Prostate gland (tissue), 2 donors: Measurements from ENCODE around the gene GRHPR. TPM values are rescaled to one million over a fixed set of nuclear protein-coding genes. Genes with fewer than 3 reads are reported as not detected.

Experiments
- DNase-seq: peaks from one replicate; pipeline ENCODE4 v3.0.0-alpha.2; 2019; ENCODE audit warnings: low spot score
- H3K27ac ChIP-seq, 2 donors: fragments of 200-600 bp; sonication (generic); 2 replicates each; pipeline ENCODE4 v1.5.1; 2017 to 2019
- H3K27me3 ChIP-seq: fragments of 200-600 bp; sonication (generic); replicated peaks from 2 replicates; pipeline ENCODE4 v1.5.1; 2019; ENCODE audit not compliant: insufficient read depth
- H3K36me3 ChIP-seq, 2 donors: fragments of 200-600 bp; sonication (generic); 1 replicate in 1 of 2; 2 replicates in 1 of 2; pipeline versions ENCODE4 v1.5.1 to v1.8.1; 2017 to 2019
- H3K4me1 ChIP-seq: fragments of 200-600 bp; sonication (generic); replicated peaks from 2 replicates; pipeline ENCODE4 v1.5.1; 2019
- H3K4me3 ChIP-seq, 2 donors: fragments of 200-600 bp; sonication (generic); 2 replicates each; pipeline ENCODE4 v1.5.1; 2017 to 2019
- H3K9me3 ChIP-seq: fragments of 200-600 bp; sonication (generic); 2 replicates; pipeline ENCODE4 v1.5.1; 2017
- POLR2A ChIP-seq: fragments of 450-650 bp; IDR thresholded peaks from one replicate; pipeline ENCODE4 v1.6.1; 2016; ENCODE audit warnings: antibody characterized with exemption, mild to moderate bottlenecking
- POLR2AphosphoS5 ChIP-seq: sonication (generic); formaldehyde crosslinking; IDR thresholded peaks from one replicate; pipeline ENCODE4 v1.6.1; 2017; ENCODE audit warnings: antibody characterized with exemption
- WGBS: methylation state at CpG from one replicate; pipeline ENCODE4 v1.1.5; 2018; 5-methylcytosine and 5-hydroxymethylcytosine counted together
- intact Hi-C: fragments of 100-400 bp; cut with DNase I; formaldehyde crosslinking; loops from one replicate; pipeline ENCODE4 v1.14.2; 2022
- total RNA-seq, 2 donors: library from RNA; depleted of rRNA; stranded (reverse); fragments of >200 nt; gene quantifications; one replicate each; pipeline ENCODE4 v1.1.0, GENCODE V29; 2016
- TF ChIP-seq, protein P1 (sequence below), 4 experiments: fragments of 200-600 bp in 2 of 4; fragments of 450-650 bp in 2 of 4; sonication (generic) in 2 of 4; IDR thresholded peaks; 1 replicate in 3 of 4; 2 replicates in 1 of 4; pipeline ENCODE4 v1.5.1; 2016 to 2019; ENCODE audit warnings: antibody characterized with exemption in 4 of 4, mild to moderate bottlenecking in 2 of 4, moderate library complexity in 2 of 4

GRHPR gene
- total RNA-seq, 2 donors from 2014 or later = 191 to 275 TPM

DNA sequence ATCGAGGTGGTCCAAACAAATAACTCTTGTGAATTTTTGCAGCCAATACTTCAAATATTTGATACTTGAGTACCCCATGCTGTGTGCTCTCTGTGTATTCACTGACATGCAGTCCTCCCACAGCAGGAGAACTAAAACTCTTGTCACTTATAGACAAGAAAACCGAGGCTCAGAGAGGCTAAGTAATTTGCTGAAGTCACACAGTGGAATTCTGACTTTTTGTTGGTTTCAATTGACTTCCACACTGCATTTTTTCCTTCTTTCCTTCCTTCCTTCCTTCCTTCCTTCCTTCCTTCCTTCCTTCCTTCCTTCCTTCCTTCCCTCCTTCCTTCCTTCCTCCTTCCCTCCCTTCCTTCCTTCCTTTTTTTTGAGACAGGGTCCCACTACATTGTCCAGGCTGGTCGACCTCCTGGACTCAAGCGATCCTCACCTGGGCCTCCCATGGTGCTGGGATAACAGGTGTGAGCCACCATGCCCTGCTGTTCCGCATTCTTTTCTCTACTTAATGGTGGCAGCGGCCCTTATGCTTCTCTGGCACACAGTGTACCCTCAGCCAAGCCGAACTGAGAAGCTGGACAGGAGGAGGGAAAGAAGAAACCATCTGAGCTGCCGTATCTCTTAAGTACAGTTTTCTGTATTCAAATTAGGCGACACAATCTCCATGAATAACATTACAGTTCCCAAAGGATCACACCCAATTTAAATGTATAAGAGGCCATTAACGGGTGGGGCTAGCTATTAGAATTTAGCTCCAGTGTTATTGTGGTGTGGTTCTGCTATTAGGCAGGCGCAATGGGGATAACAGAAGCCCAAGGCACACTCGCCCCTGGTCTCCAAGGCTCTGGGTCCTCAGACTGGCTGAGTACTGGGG lies 38.4 kb upstream of the GRHPR start:
- intact Hi-C loops = no loop called here
- Histone ChIP-seq H3K27ac (no peak overlapping the region), H3K27me3 (no peaks in the 10 kb centered on the region), H3K36me3 (no peaks in the 10 kb centered on the region), H3K4me3 (no peak overlapping the region), H3K9me3 (no peaks in the 10 kb centered on the region), H3K4me1 (no peaks in the 10 kb centered on the region)
- TF ChIP-seq POLR2AphosphoS5 (no peak), POLR2A (no peak)
- TF ChIP-seq, protein P1, sequence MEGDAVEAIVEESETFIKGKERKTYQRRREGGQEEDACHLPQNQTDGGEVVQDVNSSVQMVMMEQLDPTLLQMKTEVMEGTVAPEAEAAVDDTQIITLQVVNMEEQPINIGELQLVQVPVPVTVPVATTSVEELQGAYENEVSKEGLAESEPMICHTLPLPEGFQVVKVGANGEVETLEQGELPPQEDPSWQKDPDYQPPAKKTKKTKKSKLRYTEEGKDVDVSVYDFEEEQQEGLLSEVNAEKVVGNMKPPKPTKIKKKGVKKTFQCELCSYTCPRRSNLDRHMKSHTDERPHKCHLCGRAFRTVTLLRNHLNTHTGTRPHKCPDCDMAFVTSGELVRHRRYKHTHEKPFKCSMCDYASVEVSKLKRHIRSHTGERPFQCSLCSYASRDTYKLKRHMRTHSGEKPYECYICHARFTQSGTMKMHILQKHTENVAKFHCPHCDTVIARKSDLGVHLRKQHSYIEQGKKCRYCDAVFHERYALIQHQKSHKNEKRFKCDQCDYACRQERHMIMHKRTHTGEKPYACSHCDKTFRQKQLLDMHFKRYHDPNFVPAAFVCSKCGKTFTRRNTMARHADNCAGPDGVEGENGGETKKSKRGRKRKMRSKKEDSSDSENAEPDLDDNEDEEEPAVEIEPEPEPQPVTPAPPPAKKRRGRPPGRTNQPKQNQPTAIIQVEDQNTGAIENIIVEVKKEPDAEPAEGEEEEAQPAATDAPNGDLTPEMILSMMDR (IDR thresholded peaks at IDR 0.05) = no peak
- WGBS = 88% methylated on average over 12 of the region's 12 CpGs
- no peak for DNase-seq

DNA sequence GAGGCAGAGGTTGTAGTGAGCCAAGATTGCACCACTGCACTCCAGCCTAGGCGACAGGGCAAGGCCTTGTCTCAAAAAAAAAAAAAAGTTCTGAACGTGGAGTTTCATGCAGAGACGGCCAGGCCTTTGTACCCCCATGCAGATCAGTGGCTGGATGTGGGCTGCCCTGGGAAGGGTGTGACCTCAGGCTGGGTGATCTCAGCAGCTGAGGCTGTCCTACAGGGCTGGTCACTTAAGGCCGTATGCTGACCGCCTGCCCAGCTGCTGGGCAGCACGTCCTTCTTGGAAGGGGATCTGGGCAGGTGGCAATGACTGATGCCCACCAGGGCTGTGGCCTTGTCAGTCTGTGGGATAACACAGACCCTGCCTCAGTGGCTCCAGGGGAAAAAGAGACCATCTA lies 37.2 kb upstream of the GRHPR start:
- Histone ChIP-seq H3K27ac (no peak overlapping the region), H3K27me3 (no peaks in the 10 kb centered on the region), H3K36me3 (no peaks in the 10 kb centered on the region), H3K9me3 (no peaks in the 10 kb centered on the region), H3K4me3 (no peak overlapping the region), H3K4me1 (no peaks in the 10 kb centered on the region)
- TF ChIP-seq POLR2AphosphoS5 = no peak
- TF ChIP-seq, protein P1 (IDR thresholded peaks at IDR 0.05) = no peak
- TF ChIP-seq POLR2A = no peak
- 88% methylated on average over 6 of the region's 6 CpGs for WGBS
- no peak for DNase-seq
- intact Hi-C loops = no loop called here

DNA sequence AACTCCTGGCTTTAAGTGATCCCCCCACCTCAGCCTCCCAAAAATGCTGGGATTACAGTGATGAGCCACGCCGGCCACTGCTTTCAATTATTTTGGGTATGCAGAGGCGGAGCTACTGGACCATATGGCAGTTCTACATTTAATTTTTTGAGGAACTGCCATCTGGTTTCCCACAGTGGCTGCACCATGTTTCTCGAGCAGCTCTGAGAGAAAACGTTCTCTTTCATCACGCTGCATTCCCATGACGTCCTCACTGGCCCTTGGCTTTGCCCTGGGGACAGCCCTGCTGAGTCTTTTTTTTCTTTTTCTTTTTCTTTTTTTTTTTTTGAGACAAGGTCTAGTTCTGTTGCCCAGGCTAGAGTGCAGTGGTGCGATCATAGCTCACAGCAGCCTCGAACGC lies 35.5 kb upstream of the GRHPR start:
- Histone ChIP-seq H3K27ac (no peak overlapping the region), H3K4me3 (no peak overlapping the region), H3K4me1 (no peaks in the 10 kb centered on the region), H3K27me3 (no peaks in the 10 kb centered on the region), H3K36me3 (no peaks in the 10 kb centered on the region), H3K9me3 (no peaks in the 10 kb centered on the region)
- TF ChIP-seq, protein P1 (IDR thresholded peaks at IDR 0.05) = no peak
- TF ChIP-seq POLR2A = no peak
- intact Hi-C loops = no loop called here
- 93% methylated on average over 10 of the region's 10 CpGs for WGBS
- DNase-seq = no peak

DNA sequence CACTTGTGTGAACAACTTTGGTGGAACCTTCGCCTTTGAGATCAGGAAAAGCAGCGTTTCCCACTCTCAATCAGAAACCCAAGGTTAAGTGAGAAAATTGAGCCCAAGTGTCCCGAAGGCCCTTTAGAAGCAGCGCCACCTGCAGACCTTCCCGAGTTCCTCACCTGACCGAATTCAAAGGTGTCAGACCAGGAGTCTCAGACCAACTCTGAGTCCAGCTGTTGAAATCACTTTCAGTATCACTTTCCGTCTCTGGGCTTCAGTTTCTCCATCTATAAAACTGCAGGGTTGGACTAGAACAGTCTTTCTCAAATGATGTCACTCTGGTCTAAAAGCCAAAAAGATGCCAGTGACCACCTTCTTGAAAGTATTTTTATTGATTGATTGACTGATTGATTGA lies 31.7 kb upstream of the GRHPR start:
- H3K9me3 ChIP-seq = no peaks in the 10 kb centered on the region
- no peak overlapping the region for H3K27ac ChIP-seq
- no peaks in the 10 kb centered on the region for H3K27me3 ChIP-seq
- intact Hi-C loops = no loop called here
- WGBS = 40% methylated on average over 7 of the region's 7 CpGs
- H3K36me3 ChIP-seq = no peaks in the 10 kb centered on the region
- H3K4me3 ChIP-seq = no peak overlapping the region
- TF ChIP-seq POLR2A = no peak
- TF ChIP-seq, protein P1 (IDR thresholded peaks at IDR 0.05) = peak in 2 of 4 experiments; percentile 9 to 17
- DNase-seq = no peak
- H3K4me1 ChIP-seq = no peaks in the 10 kb centered on the region

DNA sequence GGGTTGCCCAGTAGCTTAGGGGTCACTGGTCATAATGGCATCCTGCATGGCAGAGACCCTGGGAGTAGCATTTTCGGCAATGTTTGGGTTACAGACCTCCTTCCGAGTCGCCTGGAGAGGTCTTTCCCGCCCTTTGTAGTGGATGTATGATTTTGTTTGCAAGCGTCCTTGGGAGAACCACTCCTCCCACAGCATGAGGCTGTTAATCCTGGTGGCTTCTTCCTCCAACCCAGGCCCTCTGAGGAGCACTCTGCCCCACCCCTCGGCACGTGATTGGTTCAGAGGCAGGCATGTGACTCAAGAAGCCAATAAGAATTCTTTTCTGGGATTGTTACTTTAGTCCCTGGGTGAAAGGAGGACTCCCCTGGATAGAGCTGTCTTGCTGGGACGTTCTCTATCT lies 30.2 kb upstream of the GRHPR start:
- TF ChIP-seq, protein P1 (IDR thresholded peaks at IDR 0.05) = no peak
- TF ChIP-seq POLR2A (no peak), POLR2AphosphoS5 (no peak)
- Histone ChIP-seq H3K4me3 (no peak overlapping the region), H3K4me1 (no peaks in the 10 kb centered on the region), H3K36me3 (no peaks in the 10 kb centered on the region), H3K9me3 (no peaks in the 10 kb centered on the region), H3K27me3 (no peaks in the 10 kb centered on the region), H3K27ac (no peak overlapping the region)
- 82% methylated on average over 8 of the region's 8 CpGs for WGBS
- intact Hi-C loops = no loop called here
- no peak for DNase-seq
